Fibroblast of villous mesenchyme (primary cell): ENCODE results near the gene PUM1. TPM values are rescaled to one million over a fixed set of nuclear protein-coding genes. Genes with fewer than 3 reads are reported as not detected.

ENCODE experiments used
- DNase-seq: peaks from one replicate; pipeline ENCODE4 v3.0.0-alpha.2; 2010; ENCODE audit warnings: low read depth
- H3K4me3 ChIP-seq: 2 replicates; pipeline ENCODE4 v1.5.1; 2011; ENCODE audit warnings: low read depth, mild to moderate bottlenecking, low read length
- CTCF ChIP-seq: IDR thresholded peaks from 2 replicates; pipeline ENCODE4 v1.5.1; 2012; ENCODE audit warnings: low read depth, mild to moderate bottlenecking, low read length; ENCODE audit not compliant: insufficient read depth
- total RNA-seq: library from RNA; depleted of rRNA; stranded (reverse); fragments of >200 nt; gene quantifications from 2 replicates; pipeline ENCODE4 v1.2.3, GENCODE V29; 2012

Gene PUM1
- total RNA-seq, 1 donor, result 81.6 TPM

- no peak for DNase-seq
- H3K4me3 ChIP-seq, result no peak overlapping the region
- no peak for TF ChIP-seq CTCF
These were observed 171.6 kb downstream of the PUM1 start for GRCh38 chr1:30893776-30894507.

GRCh38 chr1:30892671-30893073, 172.8 kb downstream of the PUM1 start:
- no peak for DNase-seq
- H3K4me3 ChIP-seq, result no peak overlapping the region
- TF ChIP-seq CTCF, result no peak

GRCh38 chr1:30891227-30891552, 174.3 kb downstream of the PUM1 start:
- no peak overlapping the region for H3K4me3 ChIP-seq
- TF ChIP-seq CTCF, result no peak
- DNase-seq, result no peak

- TF ChIP-seq CTCF, result no peak
- no peak for DNase-seq
- H3K4me3 ChIP-seq, result no peak overlapping the region
These were observed 174.9 kb downstream of the PUM1 start for GRCh38 chr1:30890502-30891226.

- no peak for TF ChIP-seq CTCF
- no peak overlapping the region for H3K4me3 ChIP-seq
- DNase-seq, result no peak
These were observed 176.0 kb downstream of the PUM1 start for GRCh38 chr1:30889511-30889910.

GRCh38 chr1:30888975-30889374, 176.5 kb downstream of the PUM1 start:
- no peak overlapping the region for H3K4me3 ChIP-seq
- TF ChIP-seq CTCF, result no peak
- DNase-seq, result no peak
